HG03354 (cell line): ENCODE data around the gene BTBD9.

Source experiments
- ATAC-seq: cut with Tn5 transposase; IDR thresholded peaks from one replicate; pipeline ENCODE4 v1.9.1; 2021; ENCODE audit warnings: mild to moderate bottlenecking; ENCODE audit not compliant: unreplicated experiment, poor library complexity, severe bottlenecking

Gene BTBD9

DNA sequence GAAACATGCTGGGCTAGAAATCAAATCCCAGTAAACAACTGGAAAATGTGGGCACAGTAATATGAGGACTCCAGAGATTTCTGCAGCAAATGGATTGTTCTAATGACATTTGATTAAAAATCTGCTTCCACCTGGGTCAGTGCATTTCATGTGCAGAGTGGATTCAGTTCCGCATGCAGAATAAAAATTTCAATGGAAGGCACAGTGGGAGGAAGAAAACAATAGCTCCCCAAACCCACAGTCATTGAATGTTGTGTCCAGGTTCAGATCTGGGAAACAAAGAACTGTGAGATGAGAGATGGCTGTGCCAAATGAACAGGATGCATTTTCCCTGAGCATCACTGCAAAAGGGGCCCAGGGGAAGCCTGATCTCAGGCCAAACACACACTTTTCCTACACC, 403.1 kb downstream of the BTBD9 start:
- no peak for ATAC-seq

DNA sequence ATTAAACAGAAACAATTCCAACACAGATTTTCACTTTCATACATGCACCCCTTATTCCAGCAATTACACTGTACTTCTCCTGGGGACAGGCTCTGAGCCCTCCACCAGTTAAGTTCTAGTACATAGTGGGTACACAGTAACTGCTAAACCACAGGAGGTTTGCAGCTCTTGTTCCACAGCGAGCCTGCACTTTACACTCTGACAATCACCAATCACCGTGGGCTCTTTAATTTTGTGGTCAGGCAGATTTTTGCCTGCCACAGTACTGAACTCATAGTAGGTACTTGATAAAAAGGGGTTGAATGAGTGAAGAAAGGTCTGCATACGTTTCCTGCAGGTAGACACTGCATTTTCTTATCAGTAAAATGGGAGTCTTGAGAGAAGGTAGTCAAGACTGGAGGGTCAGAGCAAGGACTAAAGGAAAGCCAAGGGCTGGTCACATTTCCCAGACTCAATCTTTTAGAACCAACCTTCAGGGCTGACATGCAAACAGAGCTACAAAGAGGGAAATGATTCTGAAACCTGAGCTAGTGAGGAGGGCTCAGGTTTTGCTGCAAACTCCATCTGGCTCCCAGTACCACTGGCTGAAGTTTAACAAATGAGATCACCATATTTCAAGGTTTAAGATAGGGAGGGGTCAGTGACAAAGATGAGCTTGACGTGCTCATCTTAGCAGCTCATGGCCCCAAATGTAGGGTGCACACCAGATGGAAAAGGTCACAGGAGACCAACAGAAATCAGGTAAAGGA, 404.6 kb downstream of the BTBD9 start:
- ATAC-seq = peak; percentile 68

- ATAC-seq = no peak
Observed at GRCh38 chr6:38234141-38234540, 405.6 kb downstream of the BTBD9 start.

GRCh38 chr6:38233161-38233791, 406.5 kb downstream of the BTBD9 start:
- ATAC-seq = no peak

DNA sequence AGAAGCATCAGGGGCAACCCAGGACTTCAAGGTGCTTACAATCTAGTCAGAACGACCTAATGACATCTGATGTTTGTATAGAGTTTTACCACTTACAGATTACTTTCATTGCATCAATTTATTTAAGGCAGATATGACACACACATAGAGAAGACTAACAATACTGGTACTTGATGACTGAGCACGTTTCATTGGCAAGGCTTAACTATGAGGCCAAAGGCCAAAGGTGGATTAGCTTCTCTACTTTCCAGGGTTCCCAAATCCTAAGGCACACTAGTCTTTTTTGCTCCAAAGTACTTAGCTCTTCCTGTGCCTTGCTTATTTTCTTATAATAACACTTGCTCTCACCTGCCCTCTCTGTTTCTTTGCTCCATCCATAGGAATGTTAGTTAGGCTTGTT, 414.0 kb downstream of the BTBD9 start:
- no peak for ATAC-seq

- ATAC-seq = no peak
Observed at GRCh38 chr6:38221251-38221650, 418.5 kb downstream of the BTBD9 start.

GRCh38 chr6:38220069-38220723, 419.5 kb downstream of the BTBD9 start:
- ATAC-seq = no peak

GRCh38 chr6:38218235-38218634, 421.5 kb downstream of the BTBD9 start:
- ATAC-seq = no peak

DNA sequence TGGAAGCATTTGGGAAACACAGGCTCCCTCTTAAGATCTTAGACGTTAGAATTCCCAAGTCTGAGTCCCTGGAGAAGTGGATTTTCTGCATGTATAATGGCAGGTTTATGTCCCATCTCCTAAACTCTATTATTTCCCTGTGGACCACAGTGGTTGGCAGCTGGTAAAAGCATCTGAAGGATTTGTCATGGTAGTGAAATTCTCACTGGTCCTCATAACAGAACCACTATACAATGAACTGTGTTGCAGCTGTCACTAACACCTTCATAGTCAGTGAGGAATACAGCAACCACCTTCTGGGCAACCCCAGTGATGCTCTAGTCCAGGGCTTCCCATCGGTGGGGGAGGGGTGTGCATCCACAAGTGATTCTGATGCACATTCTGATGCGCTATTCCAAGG, 423.3 kb downstream of the BTBD9 start:
- no peak for ATAC-seq

GRCh38 chr6:38215651-38216311, 423.9 kb downstream of the BTBD9 start:
- ATAC-seq = no peak

- no peak for ATAC-seq
Observed at GRCh38 chr6:38215225-38215624, 424.5 kb downstream of the BTBD9 start.

DNA sequence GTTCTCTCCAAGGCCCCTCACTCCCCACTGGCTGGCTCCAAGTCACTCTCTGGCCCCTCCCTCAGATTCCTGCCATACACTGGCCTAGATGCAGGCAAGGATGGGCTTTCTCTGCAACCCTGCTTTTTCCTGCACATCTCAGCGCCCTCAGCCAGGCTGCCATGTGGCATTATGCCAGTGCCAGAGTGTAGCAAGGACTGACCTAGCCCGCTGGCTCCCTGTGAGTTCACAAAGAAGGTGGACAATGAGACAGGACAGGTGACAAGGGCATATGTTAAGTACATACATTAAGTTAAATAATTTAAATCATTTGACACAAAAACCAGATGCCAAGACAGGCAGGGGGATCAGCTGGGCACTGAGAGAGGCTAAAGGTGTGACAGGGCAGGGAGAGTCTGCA, 425.6 kb downstream of the BTBD9 start:
- no peak for ATAC-seq

GRCh38 chr6:38213251-38213658, 426.5 kb downstream of the BTBD9 start:
- no peak for ATAC-seq

DNA sequence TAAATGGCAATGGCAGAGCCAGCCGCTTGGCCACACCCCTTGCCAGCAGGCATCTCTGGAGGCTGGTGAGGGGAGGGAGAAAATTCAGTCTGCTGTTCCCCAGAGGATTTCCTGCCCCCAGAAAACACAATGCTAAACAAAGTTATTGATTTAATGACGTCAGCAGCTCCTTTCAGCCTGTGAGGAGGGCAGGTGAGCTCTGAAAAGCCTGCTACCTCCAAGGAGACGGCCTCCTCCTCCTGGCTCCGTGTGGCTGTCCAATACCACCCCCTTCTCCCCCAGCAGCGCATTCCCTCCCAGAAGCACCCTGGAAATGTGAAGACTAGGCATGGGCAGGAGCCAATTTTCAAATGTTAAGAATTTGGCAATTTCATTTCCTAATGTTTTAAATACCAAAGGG, 427.1 kb downstream of the BTBD9 start:
- ATAC-seq = no peak

GRCh38 chr6:38212116-38212515, 427.6 kb downstream of the BTBD9 start:
- no peak for ATAC-seq

DNA sequence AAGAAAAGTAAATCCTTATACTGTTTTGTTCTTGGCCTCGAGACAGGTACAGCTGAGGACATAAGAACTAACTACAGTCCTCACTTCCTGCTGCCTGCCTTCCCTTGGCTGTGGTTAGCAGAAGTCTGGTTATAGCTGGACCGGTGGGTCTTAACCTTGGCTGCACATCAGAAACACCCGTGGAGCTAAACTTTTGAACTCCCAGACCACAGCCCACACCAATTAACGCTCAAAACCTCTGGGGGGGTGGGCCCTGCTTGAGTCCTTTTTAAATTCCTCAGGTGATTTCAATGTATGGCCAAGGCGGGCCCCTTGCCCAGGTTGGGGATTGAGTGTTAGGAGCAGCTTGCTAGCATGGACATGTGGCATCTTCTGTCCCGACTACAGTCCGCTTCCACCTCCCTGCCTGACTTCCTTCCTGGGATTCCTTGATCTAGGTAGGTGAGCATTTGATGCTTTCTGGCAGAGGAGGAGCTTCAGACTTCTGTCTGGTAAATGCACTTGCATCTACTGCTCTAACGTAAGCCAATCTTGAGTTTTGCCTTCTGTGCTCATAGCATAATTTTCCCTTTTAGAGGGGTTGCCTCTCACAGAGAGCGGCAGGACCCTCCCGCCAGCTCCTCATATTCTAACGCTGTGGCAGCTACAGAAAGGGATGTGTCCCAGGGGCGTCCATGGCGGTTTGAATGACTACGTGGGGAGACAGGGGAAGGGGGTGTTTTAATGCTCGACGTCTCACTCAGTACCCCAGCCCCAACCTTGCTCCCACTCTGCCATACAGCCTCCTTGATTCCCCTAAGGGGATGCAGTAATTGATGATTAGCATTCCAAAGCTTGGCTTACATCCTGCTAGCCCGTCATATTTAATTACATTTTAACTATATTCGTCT, 430.1 kb downstream of the BTBD9 start:
- no peak for ATAC-seq

DNA sequence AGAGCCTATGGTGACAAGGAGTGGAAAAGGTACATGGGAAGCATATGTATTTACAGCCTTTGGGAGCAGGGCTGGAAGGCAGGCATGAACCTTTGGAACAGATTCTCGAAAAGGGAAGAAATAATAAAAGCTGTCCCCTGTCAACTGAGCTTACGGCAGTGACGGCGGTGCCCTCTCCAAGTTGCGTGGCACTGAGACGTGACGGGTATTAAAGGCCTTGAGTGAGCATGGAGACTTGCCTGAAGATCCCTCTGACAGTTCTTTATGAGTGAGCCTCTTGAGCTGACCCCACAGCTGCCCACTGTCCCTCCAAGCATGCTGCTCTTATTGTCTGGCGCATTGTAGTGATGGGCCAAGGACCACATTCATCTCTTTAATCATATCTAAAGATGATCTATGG, 431.7 kb downstream of the BTBD9 start:
- ATAC-seq = no peak

- ATAC-seq = no peak
Observed at GRCh38 chr6:38207375-38207774, 432.4 kb downstream of the BTBD9 start.

DNA sequence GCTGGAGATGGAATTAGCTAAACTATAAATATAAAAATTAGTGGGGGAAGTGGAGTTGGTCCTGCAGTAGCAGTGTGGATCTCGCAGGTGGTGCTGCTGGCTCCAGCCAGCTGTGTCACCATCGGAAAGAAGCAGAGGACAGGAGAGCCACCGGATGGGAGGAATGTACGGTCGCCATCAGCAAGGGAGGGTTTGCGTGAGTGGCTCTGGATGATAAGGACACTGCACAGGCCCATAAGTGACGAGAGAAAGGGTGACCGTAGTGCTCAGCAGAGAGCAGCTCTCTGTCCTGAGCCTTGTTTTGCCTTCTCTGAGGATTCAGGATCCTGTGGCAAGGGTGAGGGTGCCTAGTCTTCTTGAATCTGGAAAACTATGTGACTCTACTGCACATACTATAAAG, 441.5 kb downstream of the BTBD9 start:
- no peak for ATAC-seq
